ENCODE data around the gene OPN1SW.
A peak's percentile ranks its signal among the peaks of the same experiment; 100 is the strongest.

Gene OPN1SW

DNA sequence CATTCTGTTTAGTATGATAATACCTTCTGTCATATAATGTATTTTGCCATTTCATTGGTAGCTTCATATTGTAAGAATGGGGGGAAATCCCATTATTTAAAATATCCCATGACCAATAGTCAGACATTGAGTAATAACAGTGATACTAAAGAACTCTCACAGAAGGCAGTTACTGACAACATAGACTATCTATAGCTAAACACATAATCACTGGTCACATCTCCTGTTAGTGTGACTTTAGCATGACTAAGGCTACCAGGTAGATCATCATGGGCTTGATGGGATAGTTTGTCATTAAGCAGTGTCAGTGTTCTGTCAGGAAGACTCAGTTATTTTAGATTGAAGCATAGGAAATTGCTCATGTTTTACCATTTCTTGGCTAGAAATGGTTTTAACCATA is 16.4 kb downstream of the OPN1SW start:
- H3K4me3 Mint-ChIP-seq = no peak overlapping the region
- peak overlapping the region; percentile 7 for H3K27ac Mint-ChIP-seq
- no peaks in the 10 kb centered on the region for H3K9me3 Mint-ChIP-seq
- CTCF ChIA-PET = no interaction called here
- H3K36me3 Mint-ChIP-seq = peaks cover 44% of the 10 kb centered on the region
- H3K4me1 Mint-ChIP-seq = no peaks in the 10 kb centered on the region
- DNase-seq = no peak
- H3K27me3 Mint-ChIP-seq = no peaks in the 10 kb centered on the region

DNA sequence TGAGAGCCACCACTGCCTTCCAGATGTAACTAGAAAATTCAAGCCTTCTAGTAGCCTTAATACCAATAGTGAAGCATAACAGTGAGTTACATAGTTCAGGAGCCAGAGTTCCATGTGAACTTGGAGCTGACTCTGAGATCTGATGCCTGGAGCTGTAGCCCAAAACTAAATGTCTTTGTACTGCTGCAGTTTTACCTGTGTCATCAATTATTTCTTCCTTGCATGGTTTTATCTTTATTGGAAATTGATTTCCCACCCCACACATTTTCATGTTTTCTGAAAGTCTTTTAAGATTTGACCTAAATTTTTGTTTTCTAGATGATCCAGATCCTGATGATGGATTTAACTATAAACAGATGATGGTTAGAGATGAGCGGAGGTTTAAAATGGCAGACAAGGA is 17.0 kb downstream of the OPN1SW start:
- Mint-ChIP-seq H3K36me3 (peaks cover 47% of the 10 kb centered on the region), H3K9me3 (no peaks in the 10 kb centered on the region), H3K27ac (no peak overlapping the region), H3K4me1 (no peaks in the 10 kb centered on the region), H3K27me3 (no peaks in the 10 kb centered on the region), H3K4me3 (no peak overlapping the region)
- CTCF ChIA-PET = no interaction called here
- no peak for DNase-seq

DNA sequence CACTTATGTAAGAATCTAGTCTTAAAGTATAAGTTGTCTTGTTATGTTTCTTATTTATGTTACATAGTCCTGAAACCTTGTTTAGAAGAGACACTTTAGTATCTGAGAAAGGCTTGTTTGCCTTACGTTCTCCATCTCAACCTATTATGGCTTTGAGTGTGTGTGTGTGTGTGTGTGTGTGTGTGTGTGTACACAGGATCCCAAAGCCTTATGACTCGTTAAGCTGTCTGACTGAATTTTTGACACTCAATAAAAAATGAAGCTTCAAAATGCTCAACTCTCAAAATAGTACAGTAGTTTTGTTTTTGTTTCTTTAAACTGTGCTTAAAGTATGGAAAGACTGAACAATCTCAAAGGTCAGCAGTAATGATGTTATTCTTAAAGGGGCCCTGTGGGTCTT is 18.4 kb downstream of the OPN1SW start:
- H3K4me3 Mint-ChIP-seq = no peak overlapping the region
- CTCF ChIA-PET = no interaction called here
- H3K27me3 Mint-ChIP-seq = no peaks in the 10 kb centered on the region
- no peaks in the 10 kb centered on the region for H3K9me3 Mint-ChIP-seq
- no peaks in the 10 kb centered on the region for H3K4me1 Mint-ChIP-seq
- peaks cover 50% of the 10 kb centered on the region for H3K36me3 Mint-ChIP-seq
- no peak for DNase-seq
- H3K27ac Mint-ChIP-seq = no peak overlapping the region

DNA sequence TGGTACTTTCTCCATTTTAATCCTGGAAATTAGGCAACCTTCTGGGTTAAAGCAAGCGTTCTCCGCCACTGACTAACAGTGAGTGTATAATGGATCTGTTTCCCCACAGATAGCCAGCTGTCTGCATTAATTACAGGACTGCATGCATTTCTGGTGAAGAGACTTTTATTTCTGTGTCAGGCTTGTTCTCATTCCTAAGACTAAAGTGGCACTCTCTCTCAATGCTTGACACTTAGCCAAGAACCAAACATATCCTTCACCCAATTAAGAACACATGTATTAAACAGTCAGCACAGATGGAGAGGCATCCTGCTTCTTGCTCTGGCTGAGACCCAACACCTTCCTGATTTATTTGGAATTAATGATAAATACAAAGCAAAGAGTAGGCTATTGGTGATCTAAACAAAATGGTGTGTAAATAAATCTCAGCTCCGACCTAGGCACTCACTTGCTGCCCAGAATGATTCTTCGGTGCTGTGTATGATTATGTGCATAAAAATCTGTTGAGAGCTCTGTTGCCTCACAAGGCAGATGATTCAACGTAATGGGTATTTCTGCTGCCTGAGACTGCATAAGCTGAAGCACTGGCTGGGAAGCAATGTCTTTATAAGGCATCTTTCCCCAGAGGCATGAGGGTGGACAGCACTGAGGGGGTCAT is 19.6 kb downstream of the OPN1SW start:
- Mint-ChIP-seq H3K4me3 (no peak overlapping the region), H3K27ac (no peak overlapping the region), H3K9me3 (no peaks in the 10 kb centered on the region), H3K27me3 (no peaks in the 10 kb centered on the region), H3K4me1 (no peaks in the 10 kb centered on the region), H3K36me3 (peaks cover 44% of the 10 kb centered on the region)
- CTCF ChIA-PET = no interaction called here
- no peak for DNase-seq

DNA sequence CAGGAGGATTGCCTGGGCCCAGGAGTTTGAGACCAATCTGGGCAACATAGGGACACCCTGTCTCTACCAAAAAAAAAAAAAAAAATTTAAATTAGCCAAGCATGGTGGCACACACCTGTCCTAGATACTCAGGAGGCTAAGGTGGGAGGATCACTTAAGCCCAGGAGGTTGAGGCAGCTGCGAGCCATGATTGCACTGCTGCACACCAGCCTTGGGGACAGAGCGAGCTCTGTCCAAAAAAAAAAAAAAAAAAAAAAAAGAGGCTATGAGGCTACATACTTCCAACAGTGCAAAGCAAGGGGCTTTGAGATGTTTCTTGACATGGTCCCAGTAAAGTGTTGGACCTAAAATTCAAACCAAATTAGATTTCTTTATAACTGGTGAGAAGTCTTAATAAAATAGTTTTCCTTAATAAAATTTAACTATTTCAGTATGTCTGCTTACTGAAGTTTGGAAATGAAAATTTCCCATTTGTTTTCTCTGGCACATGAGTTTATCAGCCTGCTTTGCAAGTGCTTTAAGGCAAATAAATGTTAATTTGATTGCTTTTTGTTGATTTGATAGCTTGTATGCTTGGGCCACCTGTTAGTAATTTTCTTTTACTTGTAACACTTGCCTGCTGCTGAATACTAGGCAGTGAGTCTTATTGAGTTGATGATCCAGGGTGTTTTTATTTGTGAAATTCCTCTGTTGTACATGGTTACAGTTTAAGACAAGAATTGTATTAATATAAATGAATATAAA is 20.3 kb downstream of the OPN1SW start:
- CTCF ChIA-PET = interaction anchor here (0.9 kb wide), 2 partner anchors 12 to 408 kb away, joined by 3 to 4 read pairs; no protein-coding TSS in a partner anchor
- DNase-seq = no peak
- no peaks in the 10 kb centered on the region for H3K4me1 Mint-ChIP-seq
- H3K27me3 Mint-ChIP-seq = no peaks in the 10 kb centered on the region
- no peaks in the 10 kb centered on the region for H3K9me3 Mint-ChIP-seq
- no peak overlapping the region for H3K4me3 Mint-ChIP-seq
- H3K36me3 Mint-ChIP-seq = peaks cover 44% of the 10 kb centered on the region
- H3K27ac Mint-ChIP-seq = no peak overlapping the region

DNA sequence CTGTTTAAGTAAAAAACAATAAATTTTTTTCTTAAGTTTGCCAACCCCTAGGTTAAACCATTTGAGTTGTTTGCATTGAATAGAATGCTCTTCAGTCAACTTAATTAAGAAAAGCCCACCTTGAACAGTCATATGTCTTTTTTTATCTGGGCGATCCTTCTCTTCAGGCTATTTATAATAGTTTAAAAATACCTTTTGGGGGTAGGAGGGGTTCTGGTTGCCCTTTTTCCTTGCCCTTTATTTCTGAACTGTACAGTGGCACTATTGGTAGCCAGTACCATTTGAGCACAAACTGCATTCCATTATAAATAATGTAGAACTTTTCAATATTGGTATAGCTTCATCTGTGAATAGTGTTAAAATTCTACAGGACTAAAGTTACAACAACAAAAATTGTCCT is 23.3 kb downstream of the OPN1SW start:
- H3K4me1 Mint-ChIP-seq = no peaks in the 10 kb centered on the region
- peaks cover 36% of the 10 kb centered on the region for H3K36me3 Mint-ChIP-seq
- H3K4me3 Mint-ChIP-seq = no peak overlapping the region
- no peak for DNase-seq
- H3K9me3 Mint-ChIP-seq = no peaks in the 10 kb centered on the region
- CTCF ChIA-PET = no interaction called here
- no peaks in the 10 kb centered on the region for H3K27me3 Mint-ChIP-seq
- H3K27ac Mint-ChIP-seq = no peak overlapping the region

DNA sequence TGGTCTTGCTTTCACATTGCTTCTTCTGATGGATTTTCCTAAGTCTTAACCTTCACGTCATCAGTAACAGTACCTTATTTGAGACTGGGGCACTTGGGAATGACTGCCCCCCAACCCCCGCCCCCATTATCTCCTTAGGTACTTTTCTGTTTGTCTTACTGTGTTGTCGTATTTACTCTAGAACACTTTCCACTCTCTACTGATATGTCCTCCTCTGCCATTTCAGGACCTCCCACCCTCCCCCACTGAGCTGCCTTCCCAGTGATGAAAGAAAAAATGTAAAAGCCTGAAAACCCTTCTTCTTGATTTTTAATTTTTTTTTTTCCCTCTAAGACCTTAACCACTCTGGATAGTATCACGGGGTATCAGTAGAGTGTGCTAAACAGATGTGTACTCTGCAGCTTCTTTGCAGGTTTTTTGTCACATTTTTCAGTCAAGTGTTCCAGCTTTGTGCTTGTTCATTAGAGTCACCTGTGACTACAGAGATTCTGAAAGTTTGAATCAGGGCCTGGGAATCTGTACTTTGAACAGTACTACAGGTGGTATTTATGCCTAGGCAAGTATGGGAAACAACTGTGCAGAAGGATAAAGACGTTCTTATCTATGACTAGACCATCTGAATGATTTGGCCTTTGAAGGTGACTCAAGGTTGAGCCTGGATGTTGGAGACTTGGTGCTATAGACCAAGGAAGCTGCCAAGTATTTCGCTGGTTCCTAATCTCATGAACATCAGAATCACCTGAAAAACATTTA is 28.1 kb downstream of the OPN1SW start:
- no peaks in the 10 kb centered on the region for H3K27me3 Mint-ChIP-seq
- H3K4me3 Mint-ChIP-seq = no peak overlapping the region
- peaks cover 13% of the 10 kb centered on the region for H3K4me1 Mint-ChIP-seq
- peaks cover 25% of the 10 kb centered on the region for H3K36me3 Mint-ChIP-seq
- CTCF ChIA-PET = no interaction called here
- H3K27ac Mint-ChIP-seq = no peak overlapping the region
- no peak for DNase-seq
- H3K9me3 Mint-ChIP-seq = no peaks in the 10 kb centered on the region

DNA sequence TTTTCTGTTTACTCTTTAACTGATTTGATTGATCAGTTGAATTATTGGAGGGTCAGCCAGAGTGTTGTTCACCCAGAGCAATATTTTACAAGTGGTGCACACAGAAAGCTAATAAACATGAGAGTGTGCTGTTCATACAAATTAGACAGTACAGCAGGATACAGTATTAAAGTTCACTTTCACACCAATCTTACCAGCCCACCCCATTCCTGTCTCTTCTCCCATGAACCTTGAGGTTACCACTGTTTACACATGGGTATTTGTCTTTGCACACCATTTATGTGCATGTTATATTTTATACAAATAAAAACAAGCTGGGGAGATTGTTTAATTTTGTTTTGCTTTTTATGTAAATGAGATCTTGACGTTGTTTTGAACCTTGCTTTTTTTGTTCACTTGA is 29.9 kb downstream of the OPN1SW start:
- CTCF ChIA-PET = no interaction called here
- no peak for DNase-seq
- no peaks in the 10 kb centered on the region for H3K27me3 Mint-ChIP-seq
- H3K4me1 Mint-ChIP-seq = peaks cover 28% of the 10 kb centered on the region
- H3K9me3 Mint-ChIP-seq = no peaks in the 10 kb centered on the region
- no peak overlapping the region for H3K4me3 Mint-ChIP-seq
- peaks cover 25% of the 10 kb centered on the region for H3K36me3 Mint-ChIP-seq
- H3K27ac Mint-ChIP-seq = no peak overlapping the region

DNA sequence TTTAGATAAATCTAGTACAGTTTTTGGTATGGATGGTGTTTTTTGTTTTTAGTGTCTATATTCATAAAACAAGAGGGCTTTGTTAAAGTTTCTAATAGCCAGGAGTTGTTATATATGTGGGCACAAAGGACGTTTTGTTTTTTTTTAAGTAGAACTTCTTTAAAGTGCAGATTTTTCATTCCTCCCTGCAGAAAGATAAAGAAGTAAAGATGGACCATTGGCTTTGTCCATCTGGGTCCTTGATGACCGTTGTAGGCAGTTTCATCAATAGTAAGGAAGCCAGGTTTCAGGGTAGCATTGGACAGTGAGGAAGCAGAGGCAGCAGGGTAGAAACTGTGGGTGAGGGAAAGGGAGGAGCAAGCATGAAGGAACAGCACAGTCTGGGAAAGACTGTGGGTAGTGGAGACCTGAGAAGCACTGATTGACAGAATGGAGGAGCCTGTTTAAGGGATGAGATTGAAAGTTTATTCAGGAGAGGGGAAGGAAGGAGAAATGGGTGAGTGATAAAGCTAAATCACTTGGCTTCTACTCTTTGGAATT is 31.2 kb downstream of the OPN1SW start:
- DNase-seq = no peak
- Mint-ChIP-seq H3K9me3 (no peaks in the 10 kb centered on the region), H3K36me3 (peaks cover 23% of the 10 kb centered on the region), H3K27me3 (no peaks in the 10 kb centered on the region), H3K27ac (no peak overlapping the region), H3K4me1 (peaks cover 38% of the 10 kb centered on the region), H3K4me3 (no peak overlapping the region)
- CTCF ChIA-PET = no interaction called here

DNA sequence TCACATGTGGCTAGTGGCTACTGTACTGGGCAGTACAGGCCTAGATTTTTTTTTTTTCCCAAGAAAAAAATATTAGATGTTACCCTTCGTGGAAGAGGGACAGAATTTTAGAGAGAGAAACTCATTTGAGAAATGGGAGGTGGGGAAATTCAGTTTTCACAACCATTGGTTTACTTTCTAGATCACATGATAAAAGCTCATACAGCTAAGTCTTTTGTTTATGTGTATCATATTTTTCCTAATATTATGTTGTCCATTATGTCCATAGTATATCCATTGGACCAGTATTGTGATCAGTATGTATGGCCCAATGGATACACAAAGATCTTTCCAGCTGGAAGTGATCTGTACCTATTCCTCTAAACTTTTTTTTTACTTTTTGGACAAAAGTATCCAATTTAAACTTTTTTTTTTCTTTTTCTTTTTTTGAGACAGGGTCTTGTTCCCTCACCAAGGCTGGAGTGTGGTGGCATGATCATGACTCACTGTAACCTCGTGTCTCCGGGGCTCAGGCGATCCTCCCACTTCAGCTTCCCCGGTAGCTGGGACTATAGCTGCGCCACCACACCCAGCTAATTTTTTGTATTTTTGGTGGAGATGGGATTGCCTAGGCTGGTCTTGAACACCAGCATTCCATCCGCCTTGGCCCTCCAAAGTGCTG is 32.4 kb downstream of the OPN1SW start:
- CTCF ChIA-PET = no interaction called here
- H3K27me3 Mint-ChIP-seq = no peaks in the 10 kb centered on the region
- H3K27ac Mint-ChIP-seq = no peak overlapping the region
- peaks cover 43% of the 10 kb centered on the region for H3K4me1 Mint-ChIP-seq
- peaks cover 15% of the 10 kb centered on the region for H3K36me3 Mint-ChIP-seq
- no peaks in the 10 kb centered on the region for H3K9me3 Mint-ChIP-seq
- no peak for DNase-seq
- no peak overlapping the region for H3K4me3 Mint-ChIP-seq

DNA sequence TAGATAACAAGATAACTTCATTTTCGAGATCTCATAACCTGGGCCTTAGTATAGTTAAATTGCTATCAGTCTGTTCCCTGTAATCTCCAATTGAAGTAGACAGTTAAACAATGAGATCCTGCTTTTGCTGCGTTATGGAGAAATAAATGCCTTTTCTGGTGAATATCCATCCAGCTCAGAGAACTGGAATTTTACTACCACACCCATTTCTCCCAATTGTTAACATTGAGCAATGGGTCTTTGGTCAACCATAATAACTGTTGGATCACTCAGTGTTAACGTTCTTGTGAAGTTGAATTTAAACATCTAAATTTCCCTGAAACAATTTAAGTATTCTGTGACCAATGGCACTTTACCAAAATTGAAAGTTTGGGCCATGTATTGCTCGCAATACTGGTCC is 33.4 kb downstream of the OPN1SW start:
- peaks cover 12% of the 10 kb centered on the region for H3K36me3 Mint-ChIP-seq
- no peak for DNase-seq
- H3K9me3 Mint-ChIP-seq = no peaks in the 10 kb centered on the region
- H3K27ac Mint-ChIP-seq = no peak overlapping the region
- CTCF ChIA-PET = no interaction called here
- H3K4me3 Mint-ChIP-seq = no peak overlapping the region
- H3K27me3 Mint-ChIP-seq = no peaks in the 10 kb centered on the region
- peaks cover 44% of the 10 kb centered on the region for H3K4me1 Mint-ChIP-seq

DNA sequence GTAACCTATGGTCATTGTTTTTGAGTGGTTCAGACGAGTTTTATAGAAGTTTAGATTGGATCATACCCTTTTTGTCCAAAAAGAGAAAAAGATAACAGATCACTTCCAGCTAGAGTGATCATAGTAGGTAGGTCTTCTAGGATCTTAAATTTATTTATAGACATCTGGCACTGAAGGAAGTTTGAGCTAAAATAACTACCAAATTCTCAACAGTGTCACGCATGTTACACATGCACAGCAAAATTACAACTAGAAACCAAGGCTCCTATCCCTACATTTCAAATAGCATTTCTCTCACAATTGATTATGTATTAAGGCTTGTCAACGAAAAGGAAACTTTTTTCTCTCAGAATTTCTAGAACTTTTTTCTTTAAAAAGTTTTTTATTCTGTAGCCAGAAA is 34.1 kb downstream of the OPN1SW start:
- Mint-ChIP-seq H3K36me3 (peaks cover 12% of the 10 kb centered on the region), H3K27me3 (no peaks in the 10 kb centered on the region), H3K4me3 (no peak overlapping the region), H3K27ac (no peak overlapping the region), H3K9me3 (no peaks in the 10 kb centered on the region), H3K4me1 (peaks cover 44% of the 10 kb centered on the region)
- no peak for DNase-seq
- CTCF ChIA-PET = no interaction called here

DNA sequence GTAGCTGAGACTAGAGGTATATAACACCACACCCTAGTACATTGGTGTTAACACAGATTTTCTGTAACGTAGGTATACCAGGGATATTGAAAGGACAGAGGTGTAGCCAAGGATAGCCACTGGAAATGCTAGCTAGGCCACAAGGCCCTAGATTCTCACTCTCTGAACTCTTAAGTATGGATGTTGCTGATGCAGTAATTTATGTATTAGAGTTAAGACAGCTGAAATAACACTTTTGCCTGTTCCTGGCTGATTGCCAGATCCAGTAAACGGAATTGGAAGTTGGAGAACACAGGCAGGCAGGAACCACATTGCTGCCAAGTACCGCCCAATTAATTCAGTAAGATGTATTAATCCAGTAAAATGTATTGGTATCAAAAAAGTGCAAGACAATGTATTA is 34.6 kb downstream of the OPN1SW start:
- H3K27me3 Mint-ChIP-seq = no peaks in the 10 kb centered on the region
- peaks cover 44% of the 10 kb centered on the region for H3K4me1 Mint-ChIP-seq
- no peak for DNase-seq
- no peaks in the 10 kb centered on the region for H3K9me3 Mint-ChIP-seq
- no peak overlapping the region for H3K27ac Mint-ChIP-seq
- CTCF ChIA-PET = interaction anchor here (1.2 kb wide), 1 partner anchor 16 kb away, joined by 3 read pairs; no protein-coding TSS in a partner anchor
- H3K36me3 Mint-ChIP-seq = peaks cover 12% of the 10 kb centered on the region
- no peak overlapping the region for H3K4me3 Mint-ChIP-seq

DNA sequence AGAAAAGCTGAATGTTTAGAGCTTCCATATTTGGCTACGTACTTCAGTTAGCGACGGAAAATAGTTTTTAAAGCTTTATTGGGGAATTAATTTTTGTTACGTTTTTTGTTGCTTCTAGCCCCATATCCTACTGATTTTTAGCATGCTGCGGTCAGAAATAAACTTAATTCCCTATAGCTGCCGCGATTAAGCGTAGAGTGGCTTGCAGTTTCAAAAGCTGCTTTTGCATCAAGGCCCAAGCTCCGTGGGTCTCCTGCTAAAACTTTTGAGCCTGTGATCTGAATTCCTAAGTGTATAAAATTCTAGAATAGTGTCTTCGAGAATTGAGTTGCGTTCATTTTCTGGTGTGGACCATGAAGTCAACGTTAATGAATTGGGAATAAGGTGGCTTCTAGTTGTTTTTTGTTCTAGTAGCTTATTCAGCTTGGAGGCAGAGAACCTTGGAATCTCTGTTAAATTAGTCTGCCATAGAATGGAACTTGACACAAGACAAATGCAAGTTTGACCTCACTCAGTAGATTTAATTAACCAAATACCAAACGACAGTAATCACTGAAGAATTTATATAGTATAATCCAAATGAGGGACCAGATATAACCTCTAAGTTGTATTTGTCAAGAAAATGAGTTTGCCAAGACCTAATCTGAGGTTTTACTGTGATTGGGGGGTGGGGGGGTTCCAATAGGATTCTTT is 35.5 kb downstream of the OPN1SW start:
- CTCF ChIA-PET = interaction anchor here (1.2 kb wide), 1 partner anchor 15 kb away, joined by 3 read pairs; no protein-coding TSS in a partner anchor
- peak overlapping the region; percentile 96 for H3K4me3 Mint-ChIP-seq
- no peaks in the 10 kb centered on the region for H3K9me3 Mint-ChIP-seq
- peaks cover 12% of the 10 kb centered on the region for H3K36me3 Mint-ChIP-seq
- no peaks in the 10 kb centered on the region for H3K27me3 Mint-ChIP-seq
- DNase-seq = no peak
- peak overlapping the region; percentile 97 for H3K27ac Mint-ChIP-seq
- peaks cover 40% of the 10 kb centered on the region for H3K4me1 Mint-ChIP-seq
